SHP77 (cell line): ENCODE measurements around the gene DEFB123.
"Not testable (repeated sequence)": the region's sequence is repeated elsewhere in the genome, so short reads cannot be mapped to it uniquely, and the experiment has no call there.

Source experiments
- DNase-seq, 2 experiments: peaks; one replicate each; lab custom pipeline; 2025; lab: John Stamatoyannopoulos, UW

Gene DEFB123

GRCh38 chr20:31440012-31440659 is at the start of gene DEFB123:
DEFB123 (plus strand) TSS chr20:31440632; CDS start chr20:31440699, 67 bp downstream.
- DNase-seq, result no peak

GRCh38 chr20:31392836-31393235 is 47.6 kb upstream of the DEFB123 start:
- no peak for DNase-seq

- DNase-seq, result no peak
Measured at GRCh38 chr20:31394900-31395299, 45.5 kb upstream of the DEFB123 start.

GRCh38 chr20:31403886-31404285 is 36.5 kb upstream of the DEFB123 start:
- no peak for DNase-seq

- no peak for DNase-seq
Measured at GRCh38 chr20:31406115-31406514, 34.3 kb upstream of the DEFB123 start, which contains the start of gene DEFB121. DEFB121 (minus strand) TSS chr20:31406215; CDS start chr20:31406152, 63 bp downstream.

- no peak for DNase-seq
Measured at GRCh38 chr20:31410011-31410410, 30.4 kb upstream of the DEFB123 start.

GRCh38 chr20:31414381-31414780 is 26.1 kb upstream of the DEFB123 start:
- DNase-seq, result no peak

- DNase-seq, result no peak
Measured at GRCh38 chr20:31415653-31416052, 24.8 kb upstream of the DEFB123 start.

GRCh38 chr20:31418307-31418706 is 22.1 kb upstream of the DEFB123 start:
- DNase-seq, result no peak

GRCh38 chr20:31425797-31426196 is 14.6 kb upstream of the DEFB123 start:
- DNase-seq, result no peak

- not testable (repeated sequence) for DNase-seq
Measured at GRCh38 chr20:31426891-31427551, 13.4 kb upstream of the DEFB123 start.

GRCh38 chr20:31427576-31427975 is 12.9 kb upstream of the DEFB123 start:
- not testable (repeated sequence) for DNase-seq

- DNase-seq, result no peak
Measured at GRCh38 chr20:31430568-31431115, 9.8 kb upstream of the DEFB123 start.

- no peak for DNase-seq
Measured at GRCh38 chr20:31446084-31446819, 5.8 kb downstream of the DEFB123 start.

GRCh38 chr20:31449511-31450414 is 9.3 kb downstream of the DEFB123 start:
- no peak for DNase-seq

- DNase-seq, result no peak
Measured at GRCh38 chr20:31452575-31452974, 12.1 kb downstream of the DEFB123 start.

GRCh38 chr20:31454361-31454760 is 13.9 kb downstream of the DEFB123 start:
- DNase-seq, result no peak

GRCh38 chr20:31470946-31471345 is 30.5 kb downstream of the DEFB123 start:
- DNase-seq, result not testable (repeated sequence)

GRCh38 chr20:31472395-31473330 is 32.2 kb downstream of the DEFB123 start:
- DNase-seq, result no peak

- no peak for DNase-seq
Measured at GRCh38 chr20:31473331-31474096, 33.1 kb downstream of the DEFB123 start.
